GM19351 (cell line): Measurements from ENCODE around the gene ZC3H18.
"Not testable (repeated sequence)": the region's sequence is repeated elsewhere in the genome, so short reads cannot be mapped to it uniquely, and the experiment has no call there.

ENCODE experiments used
- ATAC-seq: cut with Tn5 transposase; IDR thresholded peaks from one replicate; pipeline ENCODE4 v1.9.1; 2021; ENCODE audit warnings: mild to moderate bottlenecking, moderate library complexity; ENCODE audit not compliant: unreplicated experiment

The ZC3H18 gene

GRCh38 chr16:88651989-88652761, 82.0 kb downstream of the ZC3H18 start:
- no peak for ATAC-seq

- no peak for ATAC-seq
Observed at GRCh38 chr16:88652762-88653063, 82.5 kb downstream of the ZC3H18 start.

- ATAC-seq, result no peak
Observed at GRCh38 chr16:88653101-88653500, 82.9 kb downstream of the ZC3H18 start.

GRCh38 chr16:88653596-88654362, 83.6 kb downstream of the ZC3H18 start:
- no peak for ATAC-seq

DNA sequence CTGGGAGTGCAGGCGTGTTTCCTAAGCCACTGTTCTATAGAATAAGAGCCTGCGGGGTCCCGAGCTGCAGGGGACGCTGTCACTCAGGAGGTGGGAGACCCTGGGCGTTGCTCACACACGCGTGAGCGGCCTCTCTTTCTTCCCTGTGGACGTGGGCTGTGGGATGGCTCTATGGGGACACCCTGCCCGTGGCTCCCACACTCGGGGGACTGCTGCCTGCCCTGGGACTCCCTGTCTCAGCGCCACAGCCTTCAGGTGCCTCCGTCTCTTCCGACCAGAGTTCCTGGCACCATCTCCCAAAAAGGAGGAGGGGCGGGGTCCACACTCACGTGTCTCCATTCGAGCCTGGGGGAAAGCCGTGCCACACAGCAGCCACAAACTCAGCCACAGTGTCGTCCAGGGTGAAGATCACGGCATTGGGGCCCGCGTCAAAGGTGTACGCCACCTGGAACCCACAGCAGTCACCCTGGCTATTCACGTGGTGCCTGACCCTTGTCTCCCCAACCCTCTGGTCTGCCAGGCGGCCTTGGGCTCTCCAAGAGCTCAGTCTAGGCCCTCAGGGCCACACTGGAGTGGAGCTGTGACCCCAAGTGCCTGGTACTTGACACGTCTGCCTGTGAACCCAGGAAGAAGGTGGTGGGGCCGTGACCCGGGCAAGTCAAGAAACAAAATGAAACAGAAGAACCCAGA, 84.3 kb downstream of the ZC3H18 start:
- no peak for ATAC-seq

- ATAC-seq, result no peak
Observed at GRCh38 chr16:88655053-88655732, 85.0 kb downstream of the ZC3H18 start.

DNA sequence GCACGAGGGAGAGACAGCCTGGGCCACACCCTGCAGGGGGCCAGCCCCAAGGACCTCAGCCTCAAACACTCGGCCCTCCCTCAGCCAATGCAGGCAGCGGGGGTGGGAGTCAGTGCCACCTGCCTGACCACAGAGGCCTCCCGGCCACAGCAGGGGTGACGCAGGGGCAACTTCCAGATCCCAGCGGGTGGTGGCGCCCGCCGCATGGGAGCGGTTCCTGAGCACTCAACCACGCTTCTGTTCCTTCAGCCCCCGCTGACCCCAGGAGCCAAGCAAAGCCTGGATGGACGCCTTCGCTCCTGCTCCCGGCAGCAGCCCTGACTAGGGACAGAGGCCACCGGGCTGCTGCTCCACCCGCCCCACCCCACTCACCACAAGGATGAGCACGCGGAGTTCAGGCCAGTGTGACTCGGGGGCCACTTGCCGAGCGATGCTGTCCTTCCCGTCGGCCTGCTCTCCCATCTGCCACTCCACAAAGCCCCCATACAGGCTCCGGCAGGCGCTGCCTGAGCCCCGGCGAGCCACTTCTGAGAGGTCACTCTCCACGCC, 85.6 kb downstream of the ZC3H18 start:
- ATAC-seq, result no peak

DNA sequence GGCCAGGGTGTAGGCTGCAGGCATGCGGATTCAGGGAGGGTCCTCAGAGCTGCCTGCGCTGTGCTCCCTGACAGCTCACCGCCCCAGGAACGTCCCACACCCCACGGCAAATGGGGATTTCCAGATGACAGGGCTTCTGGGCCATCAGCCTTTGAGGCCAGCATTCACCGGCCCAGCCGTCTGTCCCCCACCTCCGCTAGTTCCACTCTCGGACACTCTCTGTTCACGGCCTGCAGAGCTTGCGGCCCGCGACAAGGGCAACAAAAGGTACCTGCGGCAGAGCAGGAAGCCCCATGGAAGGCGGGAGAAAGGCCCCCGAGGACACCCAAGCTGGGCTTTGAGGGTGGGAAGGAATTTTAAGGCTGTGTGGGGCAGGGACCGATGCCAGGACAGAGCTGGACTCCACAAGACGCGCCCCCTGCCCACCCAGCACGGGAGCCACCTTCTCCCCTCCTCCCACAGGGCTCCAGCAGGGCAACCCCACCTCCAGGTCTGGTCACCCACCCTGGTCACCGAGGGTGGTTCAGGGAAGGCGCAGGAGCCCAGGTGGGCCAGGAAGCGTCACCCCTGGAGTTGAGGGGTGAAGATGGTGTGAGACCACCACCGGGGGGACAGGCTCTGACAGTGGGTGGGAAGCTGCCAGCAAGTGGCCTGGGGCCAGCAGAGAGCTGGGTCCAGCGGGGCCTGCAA, 86.2 kb downstream of the ZC3H18 start:
- ATAC-seq, result no peak

DNA sequence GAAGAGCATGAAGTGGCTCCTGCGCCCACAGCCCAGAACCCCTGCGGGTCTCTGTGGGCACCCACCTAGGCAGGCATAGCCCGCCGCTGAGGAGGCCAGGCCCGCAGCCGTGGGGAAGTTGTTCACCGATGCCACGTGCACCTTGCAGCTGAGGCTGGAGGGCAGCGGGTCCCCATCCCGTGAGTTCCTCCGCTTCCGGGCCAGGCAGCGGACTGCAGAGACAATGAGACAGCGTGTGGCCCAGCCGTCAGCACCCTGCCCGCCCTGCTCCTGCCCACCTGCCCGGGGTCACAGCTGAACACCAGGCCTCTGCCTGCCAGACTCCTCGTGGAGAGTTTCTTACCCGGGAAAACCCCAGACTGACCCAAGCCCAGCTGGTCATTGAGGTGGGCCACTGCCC, 87.2 kb downstream of the ZC3H18 start:
- ATAC-seq, result no peak

DNA sequence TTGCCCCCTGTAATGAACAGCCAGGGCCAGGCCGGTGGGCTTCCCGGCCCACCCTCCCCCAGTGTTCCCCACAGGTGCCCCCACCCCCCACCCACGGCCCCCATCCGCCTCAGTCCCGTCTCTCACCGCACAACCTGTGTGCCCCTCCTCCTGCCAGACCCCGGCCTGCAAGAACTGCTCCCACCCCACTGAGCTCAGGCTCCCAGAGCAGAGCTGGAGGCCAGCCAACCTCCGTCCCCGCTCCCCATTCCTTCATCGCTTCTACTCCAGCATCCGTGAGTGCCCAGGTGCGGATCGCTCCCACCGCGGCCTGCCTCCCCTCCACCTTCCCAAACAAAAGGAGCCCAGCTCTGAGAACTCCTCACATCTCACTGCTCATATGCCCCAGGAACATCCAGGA, 88.5 kb downstream of the ZC3H18 start:
- ATAC-seq, result no peak

DNA sequence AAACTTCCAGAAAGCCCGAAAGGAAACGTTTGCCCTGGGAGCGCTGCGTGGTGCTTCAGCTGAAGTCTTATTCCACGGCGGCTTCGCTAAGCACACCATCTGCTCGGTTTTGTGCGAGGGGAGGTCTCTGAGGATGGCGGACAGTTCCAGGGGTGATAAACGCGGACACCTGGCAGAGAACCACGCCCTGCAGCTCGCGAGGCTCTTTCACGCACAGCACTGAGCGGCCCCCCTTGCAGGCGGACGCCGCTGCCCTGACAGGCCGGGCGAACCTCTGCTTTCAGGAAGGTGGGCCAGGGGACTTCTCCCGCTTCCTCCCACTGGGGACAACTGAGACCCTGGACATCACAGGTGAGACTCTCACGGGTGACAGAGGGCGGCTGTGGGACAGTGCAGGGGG, 89.0 kb downstream of the ZC3H18 start:
- no peak for ATAC-seq

GRCh38 chr16:88661468-88661867, 91.3 kb downstream of the ZC3H18 start:
- no peak for ATAC-seq

- ATAC-seq, result no peak
Observed at GRCh38 chr16:88662222-88662842, 92.1 kb downstream of the ZC3H18 start.

DNA sequence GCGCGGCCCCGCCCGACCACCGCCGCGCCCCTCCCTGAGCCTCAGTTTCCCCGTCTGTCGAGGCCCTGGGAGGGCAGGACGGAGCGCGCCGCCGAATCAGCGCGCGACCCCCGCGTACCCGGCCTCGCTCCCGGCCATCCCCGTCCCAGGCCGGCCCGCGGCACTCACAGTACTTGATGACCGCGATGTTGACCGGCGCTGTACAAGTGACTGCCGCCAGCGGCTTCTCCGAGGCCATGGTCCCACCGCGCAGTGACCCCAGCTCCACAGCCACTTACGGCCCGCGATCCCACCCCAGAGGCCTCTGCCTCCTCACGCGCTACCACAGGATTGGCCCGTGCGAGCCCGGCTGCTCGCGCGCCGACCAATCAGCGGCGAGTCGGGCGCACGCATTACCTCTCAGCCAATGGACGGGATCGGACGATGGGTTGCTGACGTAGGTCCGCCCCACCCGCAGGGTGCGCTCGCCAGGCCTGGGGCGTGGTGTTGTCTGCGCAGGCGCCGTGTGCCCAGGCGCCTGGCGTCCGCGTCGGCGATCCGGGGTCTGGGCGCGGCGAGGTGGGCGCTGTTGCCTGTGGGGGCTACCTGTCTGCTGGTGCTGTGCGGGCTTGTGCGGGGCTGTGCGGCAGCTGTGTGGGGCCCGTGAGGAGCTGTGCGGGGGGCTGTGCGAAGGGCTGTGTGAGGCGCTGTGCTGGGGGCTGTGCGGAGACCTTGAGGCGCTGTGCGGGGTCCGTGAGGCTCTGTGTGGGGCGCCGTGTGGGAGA, 92.8 kb downstream of the ZC3H18 start, which contains the start of gene MVD:
TSS of gene MVD (minus strand) at position 249 of the 764 bp plus-strand sequence. CDS start at position 238, 11 bp downstream.
- peak; percentile 95 for ATAC-seq

GRCh38 chr16:88665148-88665547, 94.9 kb downstream of the ZC3H18 start:
- no peak for ATAC-seq

GRCh38 chr16:88665570-88665969, 95.4 kb downstream of the ZC3H18 start:
- ATAC-seq, result no peak

DNA sequence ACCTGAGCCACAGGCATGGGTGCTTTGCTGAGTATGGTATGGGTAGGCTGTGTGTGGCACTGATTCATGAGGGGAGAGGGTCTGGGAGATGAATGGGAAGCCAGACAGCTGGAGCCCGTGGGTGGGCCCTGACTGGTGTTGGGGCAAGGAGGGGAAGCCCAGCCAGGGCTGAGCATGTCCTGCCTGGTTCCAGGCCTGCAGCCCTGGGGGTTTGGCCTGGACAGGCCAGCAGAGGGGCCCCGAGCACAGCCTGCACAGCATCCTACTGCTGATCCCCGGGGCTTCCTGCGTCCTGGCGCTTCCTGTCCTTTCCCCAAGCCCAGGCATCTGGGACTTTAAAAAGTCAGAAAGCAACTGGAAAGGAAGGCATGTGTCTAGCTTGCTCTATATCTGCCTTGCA, 97.3 kb downstream of the ZC3H18 start:
- ATAC-seq, result no peak

GRCh38 chr16:88669493-88669892, 99.3 kb downstream of the ZC3H18 start:
- ATAC-seq, result not testable (repeated sequence)

GRCh38 chr16:88669980-88670379, 99.8 kb downstream of the ZC3H18 start:
- ATAC-seq, result no peak
